Activated T-cell treated with anti-CD3 and anti-CD28 coated beads for 1 hour (primary cell): ENCODE data around the gene EXO1.
"Not testable (repeated sequence)": the region's sequence is repeated elsewhere in the genome, so short reads cannot be mapped to it uniquely, and the experiment has no call there.

Experiments
- DNase-seq: peaks from one replicate; pipeline ENCODE4 v3.0.0-alpha.2; 2020; ENCODE audit warnings: low read depth

Gene EXO1

GRCh38 chr1:241847796-241848685 lies at the start of gene EXO1:
TSS of gene EXO1 (plus strand) at chr1:241848204. CDS start at chr1:241850426, 2,222 bp downstream.
- DNase-seq: peak; percentile 76

GRCh38 chr1:241799416-241799815 lies 48.6 kb upstream of the EXO1 start:
- DNase-seq: no peak

GRCh38 chr1:241800640-241801039 lies 47.4 kb upstream of the EXO1 start:
- no peak for DNase-seq

GRCh38 chr1:241802863-241803262 lies 45.1 kb upstream of the EXO1 start:
- DNase-seq: no peak

GRCh38 chr1:241804706-241805105 lies 43.3 kb upstream of the EXO1 start:
- not testable (repeated sequence) for DNase-seq

- DNase-seq: no peak
These were observed 39.7 kb upstream of the EXO1 start for GRCh38 chr1:241808265-241808664.

- no peak for DNase-seq
These were observed 37.1 kb upstream of the EXO1 start for GRCh38 chr1:241810769-241811405.

- no peak for DNase-seq
These were observed 34.2 kb upstream of the EXO1 start for GRCh38 chr1:241813768-241814320.

- no peak for DNase-seq
These were observed 32.0 kb upstream of the EXO1 start for GRCh38 chr1:241816008-241816407.

GRCh38 chr1:241817331-241817792 lies 30.6 kb upstream of the EXO1 start:
- DNase-seq: no peak

- no peak for DNase-seq
These were observed 29.9 kb upstream of the EXO1 start for GRCh38 chr1:241817956-241818612.

GRCh38 chr1:241819340-241819866 lies 28.6 kb upstream of the EXO1 start:
- no peak for DNase-seq

- no peak for DNase-seq
These were observed 26.6 kb upstream of the EXO1 start for GRCh38 chr1:241821363-241821762.

GRCh38 chr1:241822846-241823245 lies 25.2 kb upstream of the EXO1 start:
- DNase-seq: no peak

- DNase-seq: no peak
These were observed 24.1 kb upstream of the EXO1 start for GRCh38 chr1:241823925-241824324.

GRCh38 chr1:241825581-241825980 lies 22.4 kb upstream of the EXO1 start:
- no peak for DNase-seq

GRCh38 chr1:241826613-241827012 lies 21.4 kb upstream of the EXO1 start:
- DNase-seq: not testable (repeated sequence)

- DNase-seq: no peak
These were observed 20.7 kb upstream of the EXO1 start for GRCh38 chr1:241827264-241827663.

- no peak for DNase-seq
These were observed 19.5 kb upstream of the EXO1 start for GRCh38 chr1:241828463-241829021.

GRCh38 chr1:241829468-241829867 lies 18.5 kb upstream of the EXO1 start:
- no peak for DNase-seq

GRCh38 chr1:241834733-241835377 lies 13.1 kb upstream of the EXO1 start:
- DNase-seq: no peak
